Measurements from ENCODE around the gene ASRGL1. TPM values are rescaled to one million over a fixed set of nuclear protein-coding genes. Genes with fewer than 3 reads are reported as not detected.
"Not testable (repeated sequence)": the region's sequence is repeated elsewhere in the genome, so short reads cannot be mapped to it uniquely, and the experiment has no call there.

ASRGL1 gene
- total RNA-seq, 1 donor from 2014 or later = 9.3 TPM

DNA sequence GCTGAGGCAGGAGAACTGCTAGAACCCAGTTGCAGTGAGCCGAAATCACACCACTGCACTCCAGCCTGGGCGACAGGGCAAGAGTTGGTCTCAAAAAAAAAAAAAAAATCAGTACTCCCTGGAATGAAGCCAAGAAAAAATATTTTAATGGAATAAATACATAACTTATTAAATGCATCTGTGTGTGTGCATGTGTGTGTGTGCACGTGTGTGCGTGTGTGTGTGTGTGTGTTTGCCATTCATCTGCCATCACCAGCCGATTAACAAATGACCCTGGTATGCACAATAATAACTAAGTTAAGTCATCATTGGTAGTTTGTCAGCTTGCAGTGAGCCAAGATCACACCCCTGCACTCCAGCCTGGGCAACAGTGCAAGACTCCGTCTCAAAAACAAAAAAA lies 46.6 kb downstream of the ASRGL1 start:
- DNase-seq (ENCODE audit: low spot score) = no peak
- TF ChIP-seq, protein P1, sequence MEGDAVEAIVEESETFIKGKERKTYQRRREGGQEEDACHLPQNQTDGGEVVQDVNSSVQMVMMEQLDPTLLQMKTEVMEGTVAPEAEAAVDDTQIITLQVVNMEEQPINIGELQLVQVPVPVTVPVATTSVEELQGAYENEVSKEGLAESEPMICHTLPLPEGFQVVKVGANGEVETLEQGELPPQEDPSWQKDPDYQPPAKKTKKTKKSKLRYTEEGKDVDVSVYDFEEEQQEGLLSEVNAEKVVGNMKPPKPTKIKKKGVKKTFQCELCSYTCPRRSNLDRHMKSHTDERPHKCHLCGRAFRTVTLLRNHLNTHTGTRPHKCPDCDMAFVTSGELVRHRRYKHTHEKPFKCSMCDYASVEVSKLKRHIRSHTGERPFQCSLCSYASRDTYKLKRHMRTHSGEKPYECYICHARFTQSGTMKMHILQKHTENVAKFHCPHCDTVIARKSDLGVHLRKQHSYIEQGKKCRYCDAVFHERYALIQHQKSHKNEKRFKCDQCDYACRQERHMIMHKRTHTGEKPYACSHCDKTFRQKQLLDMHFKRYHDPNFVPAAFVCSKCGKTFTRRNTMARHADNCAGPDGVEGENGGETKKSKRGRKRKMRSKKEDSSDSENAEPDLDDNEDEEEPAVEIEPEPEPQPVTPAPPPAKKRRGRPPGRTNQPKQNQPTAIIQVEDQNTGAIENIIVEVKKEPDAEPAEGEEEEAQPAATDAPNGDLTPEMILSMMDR (IDR thresholded peaks at IDR 0.05; ENCODE audit: unreplicated experiment) = no peak

DNA sequence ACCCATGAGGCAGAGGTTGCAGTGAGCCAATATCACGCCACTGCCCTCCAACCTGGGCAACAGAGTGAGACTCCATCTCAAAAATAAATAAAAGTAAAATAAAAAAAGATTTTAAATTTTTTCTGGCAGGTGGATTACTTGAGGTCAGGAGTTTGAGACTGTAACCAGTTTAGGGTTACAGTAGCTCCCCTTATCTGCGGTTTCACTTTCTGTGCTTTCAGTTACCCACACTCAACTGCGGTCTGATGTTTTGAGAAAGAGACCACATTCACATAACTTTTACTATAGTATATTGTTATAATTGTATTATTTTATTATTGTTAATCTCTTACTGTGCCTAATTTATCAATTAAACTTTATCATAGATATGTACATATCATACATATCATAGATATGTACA lies 48.8 kb downstream of the ASRGL1 start:
- DNase-seq (ENCODE audit: low spot score); H3K4me1 Mint-ChIP-seq (ENCODE audit: unreplicated experiment); H3K4me3 Mint-ChIP-seq (ENCODE audit: unreplicated experiment); H3K27me3 Mint-ChIP-seq (ENCODE audit: unreplicated experiment); H3K27ac Mint-ChIP-seq (ENCODE audit: unreplicated experiment); H3K9me3 Mint-ChIP-seq (ENCODE audit: unreplicated experiment); H3K36me3 Mint-ChIP-seq (ENCODE audit: low read depth, unreplicated experiment): not testable (repeated sequence)

More for the DNA sequence above, 46.6 kb downstream of the ASRGL1 start:
- no peaks in the 10 kb centered on the region for H3K36me3 Mint-ChIP-seq (ENCODE audit: low read depth, unreplicated experiment)
- no peak overlapping the region for H3K27ac Mint-ChIP-seq (ENCODE audit: unreplicated experiment)
- H3K27me3 Mint-ChIP-seq (ENCODE audit: unreplicated experiment) = peaks cover 2% of the 10 kb centered on the region
- H3K4me3 Mint-ChIP-seq (ENCODE audit: unreplicated experiment) = no peak overlapping the region
- peaks cover 10% of the 10 kb centered on the region for H3K4me1 Mint-ChIP-seq (ENCODE audit: unreplicated experiment)
- no peaks in the 10 kb centered on the region for H3K9me3 Mint-ChIP-seq (ENCODE audit: unreplicated experiment)

DNA sequence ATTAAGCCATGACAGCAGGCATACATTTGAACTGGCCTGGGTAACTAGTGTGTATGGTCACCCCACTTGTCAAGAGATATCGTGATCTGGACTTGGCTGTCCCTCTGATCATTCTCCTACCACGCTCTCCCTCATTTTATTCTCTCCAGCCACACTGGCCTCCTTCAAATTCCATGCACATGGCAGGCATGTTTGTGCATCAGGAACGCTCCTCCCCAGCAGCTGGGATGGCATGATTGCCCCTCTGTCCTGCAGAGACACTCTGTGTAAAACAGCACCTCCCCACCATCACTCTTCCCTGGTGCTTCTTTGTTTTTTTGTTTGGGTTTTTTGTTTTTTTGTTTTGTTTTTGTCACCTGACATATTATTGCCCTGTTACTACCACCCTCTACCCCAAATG lies 50.1 kb downstream of the ASRGL1 start:
- no peak for DNase-seq (ENCODE audit: low spot score)
- Mint-ChIP-seq H3K4me1 (ENCODE audit: unreplicated experiment) (no peaks in the 10 kb centered on the region), H3K9me3 (ENCODE audit: unreplicated experiment) (no peaks in the 10 kb centered on the region), H3K36me3 (ENCODE audit: low read depth, unreplicated experiment) (peaks cover 4% of the 10 kb centered on the region), H3K27me3 (ENCODE audit: unreplicated experiment) (peaks cover 2% of the 10 kb centered on the region), H3K4me3 (ENCODE audit: unreplicated experiment) (no peak overlapping the region), H3K27ac (ENCODE audit: unreplicated experiment) (no peak overlapping the region)
- TF ChIP-seq, protein P1 (IDR thresholded peaks at IDR 0.05; ENCODE audit: unreplicated experiment) = no peak

DNA sequence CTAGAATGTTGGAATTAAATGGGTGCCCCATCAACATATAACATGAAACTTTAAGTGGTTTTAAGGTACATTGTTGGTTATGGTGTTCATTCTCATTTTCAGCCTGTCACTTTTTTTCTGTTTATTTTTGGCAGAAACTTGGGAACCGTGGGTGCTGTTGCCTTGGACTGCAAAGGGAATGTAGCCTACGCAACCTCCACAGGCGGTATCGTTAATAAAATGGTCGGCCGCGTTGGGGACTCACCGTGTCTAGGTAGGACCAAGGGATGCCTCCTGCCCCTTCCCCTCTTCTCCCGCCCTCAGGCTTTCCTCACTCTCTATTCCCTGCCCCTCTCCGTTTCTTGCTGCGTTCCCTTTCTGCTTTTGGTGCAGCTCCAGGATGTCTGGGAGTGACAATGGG lies 51.8 kb downstream of the ASRGL1 start:
- Mint-ChIP-seq H3K4me1 (ENCODE audit: unreplicated experiment) (no peaks in the 10 kb centered on the region), H3K27ac (ENCODE audit: unreplicated experiment) (no peak overlapping the region), H3K9me3 (ENCODE audit: unreplicated experiment) (no peaks in the 10 kb centered on the region), H3K4me3 (ENCODE audit: unreplicated experiment) (no peak overlapping the region), H3K27me3 (ENCODE audit: unreplicated experiment) (peaks cover 2% of the 10 kb centered on the region), H3K36me3 (ENCODE audit: low read depth, unreplicated experiment) (peaks cover 4% of the 10 kb centered on the region)
- TF ChIP-seq, protein P1 (IDR thresholded peaks at IDR 0.05; ENCODE audit: unreplicated experiment) = no peak
- no peak for DNase-seq (ENCODE audit: low spot score)

DNA sequence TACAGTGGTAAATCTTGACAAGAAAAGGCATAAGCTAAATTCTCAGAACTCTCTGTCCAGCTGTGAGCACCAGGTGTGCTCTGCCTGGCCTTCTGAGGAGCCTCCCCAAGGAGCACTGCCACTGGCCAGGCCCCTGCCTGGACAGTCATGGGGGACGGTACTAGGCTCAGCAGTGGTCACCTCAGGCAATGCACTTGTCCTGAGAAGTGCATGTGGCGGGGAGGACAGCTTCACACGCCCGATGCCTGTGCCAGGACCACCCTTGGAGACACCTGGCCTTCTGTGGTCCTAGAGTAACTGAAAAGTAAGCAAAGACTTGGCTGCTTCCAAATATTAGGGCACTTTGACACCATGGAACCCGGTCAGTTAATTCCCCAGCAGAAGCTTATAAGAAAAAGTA lies 53.0 kb downstream of the ASRGL1 start:
- TF ChIP-seq, protein P1 (IDR thresholded peaks at IDR 0.05; ENCODE audit: unreplicated experiment) = no peak
- Mint-ChIP-seq H3K4me1 (ENCODE audit: unreplicated experiment) (peaks cover 4% of the 10 kb centered on the region), H3K27ac (ENCODE audit: unreplicated experiment) (no peak overlapping the region), H3K9me3 (ENCODE audit: unreplicated experiment) (no peaks in the 10 kb centered on the region), H3K36me3 (ENCODE audit: low read depth, unreplicated experiment) (peaks cover 4% of the 10 kb centered on the region), H3K4me3 (ENCODE audit: unreplicated experiment) (no peak overlapping the region), H3K27me3 (ENCODE audit: unreplicated experiment) (peaks cover 2% of the 10 kb centered on the region)
- DNase-seq (ENCODE audit: low spot score) = no peak

DNA sequence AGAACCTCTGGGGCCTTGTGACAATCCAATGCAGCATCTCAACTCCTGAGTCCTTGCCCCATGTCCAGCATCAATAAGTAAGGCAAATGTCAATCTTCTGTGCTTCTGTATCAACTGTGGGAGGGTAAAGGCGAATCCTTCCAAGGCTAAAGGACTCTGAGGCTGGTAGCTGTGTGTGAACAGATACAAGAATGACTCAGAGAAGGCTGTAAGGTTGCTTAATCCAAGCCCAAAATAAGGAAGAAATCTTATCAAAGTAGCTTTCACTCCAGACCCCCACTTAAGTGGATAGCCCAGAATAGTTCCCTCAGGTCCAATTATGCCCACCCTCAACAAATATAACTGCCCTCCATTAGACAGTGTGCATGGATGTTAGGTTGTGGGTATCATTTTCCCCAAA lies 53.5 kb downstream of the ASRGL1 start:
- H3K27me3 Mint-ChIP-seq (ENCODE audit: unreplicated experiment) = peaks cover 2% of the 10 kb centered on the region
- no peak for DNase-seq (ENCODE audit: low spot score)
- H3K4me3 Mint-ChIP-seq (ENCODE audit: unreplicated experiment) = no peak overlapping the region
- peaks cover 4% of the 10 kb centered on the region for H3K36me3 Mint-ChIP-seq (ENCODE audit: low read depth, unreplicated experiment)
- H3K9me3 Mint-ChIP-seq (ENCODE audit: unreplicated experiment) = no peaks in the 10 kb centered on the region
- no peak overlapping the region for H3K27ac Mint-ChIP-seq (ENCODE audit: unreplicated experiment)
- TF ChIP-seq, protein P1 (IDR thresholded peaks at IDR 0.05; ENCODE audit: unreplicated experiment) = no peak
- peaks cover 7% of the 10 kb centered on the region for H3K4me1 Mint-ChIP-seq (ENCODE audit: unreplicated experiment)

All from endothelial cell (in vitro differentiated cells).